GM19397 (cell line): ENCODE measurements around the gene DGAT2.
"Not testable (repeated sequence)": the region's sequence is repeated elsewhere in the genome, so short reads cannot be mapped to it uniquely, and the experiment has no call there.

Experiments used
- ATAC-seq: cut with Tn5 transposase; IDR thresholded peaks from one replicate; pipeline ENCODE4 v1.9.1; 2021; ENCODE audit warnings: mild to moderate bottlenecking, moderate library complexity; ENCODE audit not compliant: unreplicated experiment

DGAT2 gene

GRCh38 chr11:75768112-75768908 is at the start of gene DGAT2:
TSS of gene DGAT2 (plus strand) at chr11:75768778. CDS start at chr11:75768992, 214 bp downstream.
- ATAC-seq, result peak; percentile 82

GRCh38 chr11:75719340-75720239 is 49.0 kb upstream of the DGAT2 start:
- ATAC-seq, result no peak

- no peak for ATAC-seq
Observed at GRCh38 chr11:75720639-75721038, 47.9 kb upstream of the DGAT2 start.

GRCh38 chr11:75721852-75722668 is 46.5 kb upstream of the DGAT2 start:
- no peak for ATAC-seq

GRCh38 chr11:75722669-75723042 is 45.9 kb upstream of the DGAT2 start:
- no peak for ATAC-seq

GRCh38 chr11:75725547-75726320 is 42.8 kb upstream of the DGAT2 start:
- no peak for ATAC-seq

- no peak for ATAC-seq
Observed at GRCh38 chr11:75728992-75729391, 39.6 kb upstream of the DGAT2 start.

GRCh38 chr11:75731095-75731494 is 37.5 kb upstream of the DGAT2 start:
- ATAC-seq, result no peak

GRCh38 chr11:75733071-75733430 is 35.5 kb upstream of the DGAT2 start:
- no peak for ATAC-seq

- no peak for ATAC-seq
Observed at GRCh38 chr11:75733431-75734107, 35.0 kb upstream of the DGAT2 start.

- no peak for ATAC-seq
Observed at GRCh38 chr11:75734491-75735180, 33.9 kb upstream of the DGAT2 start.

- no peak for ATAC-seq
Observed at GRCh38 chr11:75735181-75735845, 33.3 kb upstream of the DGAT2 start.

- no peak for ATAC-seq
Observed at GRCh38 chr11:75737314-75737713, 31.3 kb upstream of the DGAT2 start.

GRCh38 chr11:75740681-75741080 is 27.9 kb upstream of the DGAT2 start:
- no peak for ATAC-seq

GRCh38 chr11:75743159-75743558 is 25.4 kb upstream of the DGAT2 start:
- not testable (repeated sequence) for ATAC-seq

- no peak for ATAC-seq
Observed at GRCh38 chr11:75743711-75744563, 24.6 kb upstream of the DGAT2 start.

GRCh38 chr11:75745807-75746206 is 22.8 kb upstream of the DGAT2 start:
- ATAC-seq, result no peak
